Chondrocyte (in vitro differentiated cells): ENCODE measurements around the gene ATP13A3. TPM values are rescaled to one million over a fixed set of nuclear protein-coding genes. Genes with fewer than 3 reads are reported as not detected.
"Not testable (repeated sequence)": the region's sequence is repeated elsewhere in the genome, so short reads cannot be mapped to it uniquely, and the experiment has no call there.

ENCODE experiments used
- DNase-seq: peaks from one replicate; pipeline ENCODE4 v3.0.0; 2021; ENCODE audit warnings: mixed read lengths, low spot score
- H3K27ac Mint-ChIP-seq: one replicate; pipeline ENCODE4 v1.8.0; 2021; ENCODE audit warnings: mild to moderate bottlenecking, moderate library complexity, mixed read lengths; ENCODE audit not compliant: unreplicated experiment
- H3K27me3 Mint-ChIP-seq: 2 replicates; pipeline ENCODE4 v1.8.0; 2021; ENCODE audit warnings: low read depth, mixed read lengths
- H3K36me3 Mint-ChIP-seq: 2 replicates; pipeline ENCODE4 v1.8.0; 2021; ENCODE audit warnings: low read depth, mixed read lengths
- H3K4me1 Mint-ChIP-seq: 2 replicates; pipeline ENCODE4 v1.8.0; 2021; ENCODE audit warnings: low read depth, mild to moderate bottlenecking, mixed read lengths
- H3K4me3 Mint-ChIP-seq: one replicate; pipeline ENCODE4 v1.8.0; 2021; ENCODE audit warnings: mild to moderate bottlenecking, moderate library complexity, mixed read lengths; ENCODE audit not compliant: unreplicated experiment
- H3K9me3 Mint-ChIP-seq: 2 replicates; pipeline ENCODE4 v1.8.0; 2021; ENCODE audit warnings: low read depth, mixed read lengths
- total RNA-seq: library from RNA; stranded (reverse); gene quantifications from 3 replicates; pipeline ENCODE4 v1.2.1, GENCODE V29; 2021
- TF ChIP-seq, protein P1 (sequence below): fragments of 200-600 bp; sonication (generic); IDR thresholded peaks from 2 replicates; pipeline ENCODE4 v1.5.0; 2021; ENCODE audit warnings: antibody characterized with exemption, mild to moderate bottlenecking, moderate library complexity

Gene ATP13A3
- total RNA-seq, 1 donor from 2014 or later, result 87.7 TPM

DNA sequence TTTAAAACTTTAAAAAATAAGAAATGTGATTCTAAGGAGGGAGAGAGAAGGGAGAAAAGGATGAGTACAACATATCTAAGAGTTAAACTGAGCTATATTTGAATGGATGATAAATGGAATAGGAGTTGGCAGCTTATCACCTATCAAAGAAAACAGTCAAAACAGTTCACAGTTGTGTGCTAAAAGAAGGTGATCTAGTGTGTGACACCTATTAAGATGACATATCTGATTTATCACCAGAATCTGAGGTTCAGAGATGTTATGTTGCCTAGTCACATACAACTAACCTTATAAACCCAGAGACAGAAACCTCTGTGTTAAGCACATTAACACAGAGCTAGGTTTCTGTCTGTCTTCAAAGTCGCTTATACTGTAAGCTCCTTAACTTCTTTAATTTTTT is 3.0 kb downstream of the ATP13A3 start:
- Mint-ChIP-seq H3K27ac (no peak overlapping the region), H3K36me3 (peaks cover 6% of the 10 kb centered on the region), H3K27me3 (no peaks in the 10 kb centered on the region), H3K4me1 (peaks cover 56% of the 10 kb centered on the region), H3K9me3 (no peaks in the 10 kb centered on the region), H3K4me3 (no peak overlapping the region)
- DNase-seq, result no peak
- TF ChIP-seq, protein P1, sequence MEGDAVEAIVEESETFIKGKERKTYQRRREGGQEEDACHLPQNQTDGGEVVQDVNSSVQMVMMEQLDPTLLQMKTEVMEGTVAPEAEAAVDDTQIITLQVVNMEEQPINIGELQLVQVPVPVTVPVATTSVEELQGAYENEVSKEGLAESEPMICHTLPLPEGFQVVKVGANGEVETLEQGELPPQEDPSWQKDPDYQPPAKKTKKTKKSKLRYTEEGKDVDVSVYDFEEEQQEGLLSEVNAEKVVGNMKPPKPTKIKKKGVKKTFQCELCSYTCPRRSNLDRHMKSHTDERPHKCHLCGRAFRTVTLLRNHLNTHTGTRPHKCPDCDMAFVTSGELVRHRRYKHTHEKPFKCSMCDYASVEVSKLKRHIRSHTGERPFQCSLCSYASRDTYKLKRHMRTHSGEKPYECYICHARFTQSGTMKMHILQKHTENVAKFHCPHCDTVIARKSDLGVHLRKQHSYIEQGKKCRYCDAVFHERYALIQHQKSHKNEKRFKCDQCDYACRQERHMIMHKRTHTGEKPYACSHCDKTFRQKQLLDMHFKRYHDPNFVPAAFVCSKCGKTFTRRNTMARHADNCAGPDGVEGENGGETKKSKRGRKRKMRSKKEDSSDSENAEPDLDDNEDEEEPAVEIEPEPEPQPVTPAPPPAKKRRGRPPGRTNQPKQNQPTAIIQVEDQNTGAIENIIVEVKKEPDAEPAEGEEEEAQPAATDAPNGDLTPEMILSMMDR, result no peak

DNA sequence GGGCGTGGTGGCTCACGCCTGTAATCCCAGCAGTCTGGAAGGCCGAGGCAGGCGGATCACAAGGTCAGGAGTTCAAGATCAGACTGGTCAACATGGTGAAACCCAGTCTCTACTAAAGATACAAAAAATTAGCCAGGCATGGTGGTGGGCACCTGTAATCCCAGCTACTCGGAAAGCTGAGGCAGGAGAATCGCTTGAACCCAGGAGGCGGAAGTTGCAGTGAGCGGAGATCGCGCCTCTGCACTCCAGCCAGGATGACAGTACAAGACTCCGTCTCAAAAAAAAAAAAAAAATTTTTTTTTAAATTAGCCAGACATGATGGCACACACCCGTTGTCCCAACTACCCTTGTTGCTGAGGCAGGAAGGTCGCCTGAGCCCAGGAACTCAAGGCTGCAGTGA is 4.0 kb downstream of the ATP13A3 start:
- not testable (repeated sequence) for H3K27me3 Mint-ChIP-seq, H3K36me3 Mint-ChIP-seq, H3K4me3 Mint-ChIP-seq, H3K9me3 Mint-ChIP-seq, DNase-seq
- peak overlapping the region; percentile 80 for H3K27ac Mint-ChIP-seq
- H3K4me1 Mint-ChIP-seq, result peaks cover 49% of the 10 kb centered on the region

DNA sequence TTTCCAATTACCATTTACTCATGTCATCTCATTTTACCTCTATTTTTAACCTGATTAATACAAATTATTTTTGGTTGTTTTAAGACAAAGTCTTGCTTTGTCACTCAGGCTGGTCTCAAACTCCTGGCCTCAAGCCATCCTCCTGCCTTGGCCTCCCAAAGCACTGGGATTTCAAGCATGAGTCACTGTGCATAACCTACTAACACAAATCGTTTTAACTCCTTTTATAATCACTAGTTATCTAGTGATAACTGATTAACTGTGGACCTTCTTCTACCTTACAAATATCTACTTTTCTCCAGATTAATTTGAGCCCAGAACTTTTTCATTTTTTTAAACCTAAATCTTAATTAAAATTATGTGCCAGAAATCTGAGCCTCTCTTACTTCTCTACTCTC is 4.6 kb downstream of the ATP13A3 start:
- Mint-ChIP-seq H3K27me3 (no peaks in the 10 kb centered on the region), H3K27ac (peak overlapping the region; percentile 80), H3K9me3 (no peaks in the 10 kb centered on the region), H3K4me1 (peaks cover 49% of the 10 kb centered on the region), H3K36me3 (peaks cover 6% of the 10 kb centered on the region), H3K4me3 (peak overlapping the region; percentile 36)
- DNase-seq, result no peak
- TF ChIP-seq, protein P1, result no peak

DNA sequence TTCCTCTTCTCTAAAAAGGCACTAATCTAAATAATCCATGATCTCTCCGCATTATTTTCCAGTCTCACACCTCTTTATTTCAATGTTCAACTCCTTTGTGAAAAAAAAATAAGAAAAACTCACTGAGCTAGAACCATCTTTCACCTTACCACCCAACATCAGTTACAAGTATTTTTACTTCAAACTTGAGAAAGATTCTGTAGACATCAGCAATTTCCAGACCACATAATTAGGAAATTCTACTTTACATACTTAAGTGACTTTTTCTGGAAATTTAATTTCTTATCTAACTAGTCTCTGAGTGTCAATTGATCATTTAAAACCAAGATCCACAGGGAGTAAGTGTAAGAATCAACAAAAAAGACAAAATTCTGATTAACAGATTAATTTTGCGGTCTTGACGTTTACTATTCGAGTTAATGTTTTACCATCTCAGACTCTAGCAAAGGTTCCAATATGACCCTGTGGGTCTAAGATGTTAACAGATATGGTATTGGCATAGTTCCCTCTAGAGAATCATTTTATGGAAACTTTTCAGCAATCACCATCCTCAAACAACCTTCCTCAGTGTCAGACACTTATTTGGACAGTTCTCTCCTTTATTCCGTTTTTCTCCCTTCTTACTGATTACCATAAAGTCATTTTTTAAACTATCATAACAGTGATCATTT is 5.1 kb downstream of the ATP13A3 start:
- peak overlapping the region; percentile 80 for H3K27ac Mint-ChIP-seq
- peak overlapping the region; percentile 36 for H3K4me3 Mint-ChIP-seq
- H3K4me1 Mint-ChIP-seq, result peaks cover 46% of the 10 kb centered on the region
- H3K36me3 Mint-ChIP-seq, result peaks cover 6% of the 10 kb centered on the region
- H3K9me3 Mint-ChIP-seq, result no peaks in the 10 kb centered on the region
- TF ChIP-seq, protein P1, result no peak
- H3K27me3 Mint-ChIP-seq, result no peaks in the 10 kb centered on the region
- no peak for DNase-seq

DNA sequence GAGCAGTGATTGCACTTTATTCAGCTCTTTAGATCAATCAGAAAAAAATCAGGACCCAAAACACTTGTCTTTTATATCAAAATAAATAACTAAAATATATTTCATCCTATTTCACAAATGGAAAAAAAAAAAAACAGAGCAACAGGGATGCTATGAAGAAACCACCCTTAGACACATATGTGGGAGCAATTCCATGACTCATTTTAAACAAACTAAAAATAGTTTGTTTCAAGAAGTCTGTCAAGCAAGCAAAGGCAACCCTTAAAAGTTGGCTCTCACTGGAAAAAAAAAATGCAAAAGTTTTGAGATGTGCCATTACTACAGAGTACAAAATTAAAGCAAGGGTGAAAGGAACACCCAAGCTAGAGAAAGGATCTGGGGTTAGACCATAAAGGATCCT is 5.7 kb downstream of the ATP13A3 start:
- H3K27ac Mint-ChIP-seq, result peak overlapping the region; percentile 80
- H3K27me3 Mint-ChIP-seq, result no peaks in the 10 kb centered on the region
- no peak for DNase-seq
- no peak overlapping the region for H3K4me3 Mint-ChIP-seq
- H3K36me3 Mint-ChIP-seq, result peaks cover 6% of the 10 kb centered on the region
- TF ChIP-seq, protein P1, result no peak
- H3K9me3 Mint-ChIP-seq, result no peaks in the 10 kb centered on the region
- peaks cover 46% of the 10 kb centered on the region for H3K4me1 Mint-ChIP-seq

DNA sequence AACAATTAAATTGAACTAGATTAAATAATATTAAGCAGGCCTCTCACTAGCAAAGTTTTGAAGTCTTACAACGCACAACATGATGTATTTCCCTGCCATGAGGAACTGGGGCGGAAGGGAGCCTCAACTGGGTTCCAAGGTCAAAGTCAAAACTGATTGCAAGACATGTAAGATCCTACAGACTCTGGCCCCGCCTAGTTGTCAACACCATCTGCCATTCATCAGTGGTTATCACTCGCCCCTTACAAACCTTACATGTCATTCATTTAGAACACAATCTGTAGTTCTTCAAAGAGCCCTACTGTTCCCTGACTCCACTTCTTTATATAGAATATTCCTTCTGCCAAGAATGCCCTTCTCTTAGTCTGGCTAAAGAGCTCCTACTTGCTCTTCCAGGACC is 10.0 kb downstream of the ATP13A3 start:
- no peak overlapping the region for H3K4me3 Mint-ChIP-seq
- DNase-seq, result no peak
- no peak overlapping the region for H3K27ac Mint-ChIP-seq
- no peaks in the 10 kb centered on the region for H3K36me3 Mint-ChIP-seq
- H3K27me3 Mint-ChIP-seq, result no peaks in the 10 kb centered on the region
- H3K4me1 Mint-ChIP-seq, result peaks cover 29% of the 10 kb centered on the region
- TF ChIP-seq, protein P1, result no peak
- no peaks in the 10 kb centered on the region for H3K9me3 Mint-ChIP-seq
